Endodermal cell (in vitro differentiated cells): ENCODE measurements around the gene MMP25. TPM values are rescaled to one million over a fixed set of nuclear protein-coding genes. Genes with fewer than 3 reads are reported as not detected.
"Not testable (repeated sequence)": the region's sequence is repeated elsewhere in the genome, so short reads cannot be mapped to it uniquely, and the experiment has no call there.

ENCODE experiments used
- DNase-seq: peaks from one replicate; pipeline ENCODE4 v3.0.0-alpha.2; 2017
- H3K27ac ChIP-seq: 2 replicates; pipeline ENCODE4 v1.5.1; 2013; ENCODE audit warnings: mild to moderate bottlenecking, low read depth, low read length, moderate library complexity
- H3K27me3 ChIP-seq: 2 replicates; pipeline ENCODE4 v1.6.1; 2013; ENCODE audit warnings: mild to moderate bottlenecking, low read length, moderate library complexity; ENCODE audit not compliant: insufficient read depth, control insufficient read depth, poor library complexity, severe bottlenecking
- H3K36me3 ChIP-seq: 2 replicates; pipeline ENCODE4 v1.7.0; 2013; ENCODE audit warnings: mild to moderate bottlenecking, low read length, moderate library complexity; ENCODE audit not compliant: control insufficient read depth, insufficient read depth
- H3K4me1 ChIP-seq: one replicate; pipeline ENCODE4 v1.7.0; 2013; ENCODE audit warnings: low read length; ENCODE audit not compliant: control insufficient read depth, insufficient read depth
- H3K4me3 ChIP-seq: 2 replicates; pipeline ENCODE4 v1.5.1; 2013; ENCODE audit warnings: mild to moderate bottlenecking, low read length, moderate library complexity
- H3K9ac ChIP-seq: 2 replicates; pipeline ENCODE4 v1.6.1; 2013; ENCODE audit warnings: mild to moderate bottlenecking, low read length, moderate library complexity; ENCODE audit not compliant: poor library complexity, severe bottlenecking; ENCODE audit errors: extremely low read depth
- H3K9me3 ChIP-seq: 2 replicates; pipeline ENCODE4 v1.6.1; 2013; ENCODE audit warnings: mild to moderate bottlenecking, low read length, moderate library complexity; ENCODE audit not compliant: control insufficient read depth
- H3K27ac Mint-ChIP-seq: 2 replicates; pipeline ENCODE4 v1.8.0; 2020; ENCODE audit warnings: mixed read lengths
- H3K27me3 Mint-ChIP-seq: 2 replicates; pipeline ENCODE4 v1.8.0; 2021; ENCODE audit warnings: mild to moderate bottlenecking, mixed read lengths; ENCODE audit not compliant: insufficient read depth
- H3K36me3 Mint-ChIP-seq: 2 replicates; pipeline ENCODE4 v1.8.0; 2020; ENCODE audit warnings: low read depth, mixed read lengths
- H3K4me1 Mint-ChIP-seq: 2 replicates; pipeline ENCODE4 v1.8.0; 2020; ENCODE audit warnings: mixed read lengths
- H3K4me3 Mint-ChIP-seq: 2 replicates; pipeline ENCODE4 v1.8.0; 2020; ENCODE audit warnings: mild to moderate bottlenecking, moderate library complexity, mixed read lengths
- H3K9me3 Mint-ChIP-seq: 2 replicates; pipeline ENCODE4 v1.8.0; 2020; ENCODE audit warnings: mild to moderate bottlenecking, mixed read lengths
- CTCF ChIP-seq: fragments of 200-600 bp; sonication (generic); conservative IDR thresholded peaks from 2 replicates; pipeline ENCODE4 v1.5.0; 2021; ENCODE audit warnings: antibody characterized with exemption, mild to moderate bottlenecking
- WGBS, 2 experiments: methylation state at CpG; one replicate each; pipeline versions ENCODE4 v1.1.5 to v1.1.7; 2013; ENCODE audit warnings: missing lambda C conversion rate in 2 of 2, mixed read lengths in 1 of 2; ENCODE audit not compliant: insufficient coverage in 1 of 2, insufficient read length in 1 of 2; 5-methylcytosine and 5-hydroxymethylcytosine counted together
- total RNA-seq, 2 donors: library from RNA; stranded (reverse); fragmentation: NEBNext Ultra II Directional in 1 of 2; extraction: Animal tissue kit (Norgen Biotek cat#: 25700) in 1 of 2; gene quantifications; 2 replicates in 1 of 2; 3 replicates in 1 of 2; pipeline ENCODE4 v1.2.1, GENCODE V29; 2021

The MMP25 gene
- total RNA-seq, 2 donors from 2014 or later: 4.5 to 6.1 TPM

DNA sequence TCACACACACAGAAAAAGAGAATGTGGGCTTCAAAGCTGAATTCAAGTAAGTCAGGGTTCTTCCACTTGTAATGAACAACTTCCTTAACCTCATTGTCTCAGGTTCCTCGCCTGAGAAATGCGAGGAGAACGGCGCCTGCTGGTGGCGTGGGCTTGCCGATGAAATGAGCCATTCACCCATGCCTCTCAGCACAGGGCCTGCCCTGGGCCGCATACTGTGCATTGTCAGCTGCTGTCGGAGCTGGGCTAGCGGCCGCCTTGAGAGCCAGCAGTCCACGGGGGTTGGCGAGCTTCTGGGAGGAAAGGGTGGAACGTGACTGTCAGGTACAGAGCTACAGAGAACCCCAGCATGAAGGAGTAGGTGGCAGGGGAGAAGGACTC, 7.0 kb downstream of the MMP25 start:
- H3K4me1 Mint-ChIP-seq, H3K9me3 ChIP-seq, H3K9me3 Mint-ChIP-seq, H3K9ac ChIP-seq, H3K4me3 Mint-ChIP-seq, H3K4me1 ChIP-seq, DNase-seq, H3K27ac ChIP-seq, H3K4me3 ChIP-seq, H3K27me3 ChIP-seq, H3K27ac Mint-ChIP-seq, H3K36me3 ChIP-seq: not testable (repeated sequence)
- Mint-ChIP-seq H3K27me3 (peaks cover 51% of the 10 kb centered on the region), H3K36me3 (peaks cover 18% of the 10 kb centered on the region)
- peak; percentile 24 for TF ChIP-seq CTCF
- 86 to 93% methylated on average over 4 to 9 of the region's 13 CpGs for WGBS, 2 experiments

DNA sequence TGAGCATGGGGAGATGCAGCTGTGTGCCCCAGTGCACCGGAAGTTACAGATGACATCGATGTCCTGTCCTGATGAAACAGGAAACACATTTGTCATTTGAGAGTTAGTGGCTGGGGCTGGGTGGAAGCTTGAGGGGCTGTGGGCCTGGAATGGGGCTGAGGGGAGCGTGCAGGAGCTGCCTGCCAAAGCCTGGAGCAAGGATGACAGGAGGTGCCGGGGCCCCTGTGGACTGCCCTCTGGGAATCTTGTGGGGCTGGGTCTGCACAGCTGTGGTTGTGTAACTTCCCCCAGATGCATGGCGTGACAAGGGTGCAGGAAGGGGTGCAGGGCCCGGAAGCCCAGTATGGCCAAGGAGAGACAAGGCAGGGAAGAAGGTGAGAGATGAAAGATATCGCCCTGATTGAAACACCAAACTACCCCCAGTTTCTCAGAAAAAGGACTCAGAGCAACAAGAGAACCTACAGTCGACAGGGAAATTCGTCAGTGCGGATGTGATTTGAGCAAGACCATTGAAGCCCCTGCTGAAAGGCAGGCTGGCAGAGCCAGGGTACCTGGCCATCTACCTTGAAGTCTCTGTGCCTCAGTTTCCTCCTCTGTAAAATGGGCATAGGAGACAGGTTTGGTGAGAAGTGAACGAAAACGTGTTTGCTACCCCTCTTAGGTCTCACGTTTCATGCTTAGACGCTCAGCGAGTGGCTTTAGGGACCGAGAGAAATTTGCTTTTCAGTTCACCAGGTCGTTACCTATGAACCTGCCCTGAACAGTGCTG, 8.8 kb downstream of the MMP25 start:
- H3K4me3 Mint-ChIP-seq: no peak overlapping the region
- H3K36me3 ChIP-seq: no peaks in the 10 kb centered on the region
- no peak overlapping the region for H3K27ac ChIP-seq
- H3K4me3 ChIP-seq: no peak overlapping the region
- H3K9me3 Mint-ChIP-seq: no peaks in the 10 kb centered on the region
- peaks cover 7% of the 10 kb centered on the region for H3K4me1 Mint-ChIP-seq
- H3K9ac ChIP-seq: no peak overlapping the region
- no peaks in the 10 kb centered on the region for H3K4me1 ChIP-seq
- DNase-seq: no peak
- no peaks in the 10 kb centered on the region for H3K9me3 ChIP-seq
- H3K27me3 ChIP-seq: peaks cover 3% of the 10 kb centered on the region
- no peak for TF ChIP-seq CTCF
- H3K27me3 Mint-ChIP-seq: peaks cover 39% of the 10 kb centered on the region
- WGBS, 2 experiments: 88 to 90% methylated on average over 16 to 17 of the region's 17 CpGs
- H3K36me3 Mint-ChIP-seq: peaks cover 18% of the 10 kb centered on the region
- no peak overlapping the region for H3K27ac Mint-ChIP-seq

DNA sequence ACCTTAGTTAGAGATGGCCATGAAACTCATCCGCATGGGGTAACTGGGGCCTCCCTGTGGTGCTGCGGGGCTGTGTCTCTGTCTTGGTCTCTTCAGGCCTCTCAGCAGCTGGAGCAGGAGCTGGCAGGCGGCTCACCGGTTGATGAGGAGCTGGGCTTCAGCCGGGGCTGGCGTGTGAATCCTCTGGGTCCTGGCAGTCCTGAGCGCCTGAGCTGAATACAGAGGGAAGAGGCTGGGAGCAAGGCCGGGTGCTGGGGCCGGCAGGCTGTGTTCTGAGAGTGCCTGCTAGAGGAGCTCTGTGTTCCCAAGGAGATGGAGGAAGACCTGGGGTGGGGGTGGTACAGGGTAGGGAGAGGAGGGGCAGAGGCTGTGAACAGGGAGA, 9.4 kb downstream of the MMP25 start:
- not testable (repeated sequence) for H3K4me3 Mint-ChIP-seq, H3K36me3 ChIP-seq, H3K27ac ChIP-seq, H3K9me3 Mint-ChIP-seq, H3K4me3 ChIP-seq, H3K4me1 ChIP-seq, H3K27ac Mint-ChIP-seq, DNase-seq, H3K4me1 Mint-ChIP-seq, H3K27me3 ChIP-seq, H3K9me3 ChIP-seq, H3K9ac ChIP-seq
- WGBS, 2 experiments: 73 to 100% methylated on average over 1 to 9 of the region's 9 CpGs
- H3K27me3 Mint-ChIP-seq: peaks cover 36% of the 10 kb centered on the region
- H3K36me3 Mint-ChIP-seq: peaks cover 18% of the 10 kb centered on the region
